Eye (tissue), 1 donor: ENCODE measurements around the gene CRYGD.
"Not testable (repeated sequence)": the region's sequence is repeated elsewhere in the genome, so short reads cannot be mapped to it uniquely, and the experiment has no call there.

Source experiments
- DNase-seq: peaks from one replicate; pipeline ENCODE4 v3.0.0-alpha.2; 2015

Gene CRYGD

DNA sequence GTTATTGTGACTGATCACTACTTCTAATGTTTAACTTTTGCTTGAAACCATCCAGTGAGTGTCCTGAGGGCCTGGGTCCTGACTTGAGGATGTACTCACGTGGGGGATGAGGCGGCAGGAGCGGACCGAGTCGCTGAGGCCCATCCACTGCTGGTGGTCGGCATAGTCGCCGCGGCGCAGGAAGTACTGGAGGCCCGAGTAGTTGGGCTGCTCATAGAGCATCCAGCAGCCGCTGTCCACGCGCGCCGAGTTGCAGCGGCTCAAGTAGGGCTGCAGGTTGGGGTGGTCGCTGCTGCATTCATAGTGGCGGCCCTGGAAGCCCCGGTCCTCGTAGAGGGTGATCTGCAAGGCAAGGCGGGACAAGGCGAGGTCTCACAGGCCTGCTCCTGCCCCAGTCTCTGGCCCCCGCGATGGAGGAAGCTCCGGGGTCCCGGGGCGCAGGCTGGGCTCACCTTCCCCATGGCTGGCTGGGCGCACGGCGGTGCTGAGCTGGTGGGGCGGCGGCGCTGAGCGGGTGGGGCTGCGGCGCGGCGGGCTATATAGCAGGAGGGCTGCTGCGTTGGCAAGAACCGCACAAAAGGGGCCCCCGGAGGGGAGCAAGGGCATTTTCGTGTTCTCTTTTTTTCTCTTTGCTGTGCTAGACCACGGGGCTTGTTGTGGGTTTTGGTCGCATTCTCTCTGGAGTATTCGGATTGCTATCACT lies at the start of gene CRYGD:
Gene CRYGD, minus strand, starts transcription at position 512 of the 703 bp plus-strand sequence. Its CDS starts 51 bp downstream, at position 461.
- peak; percentile 73 for DNase-seq

DNA sequence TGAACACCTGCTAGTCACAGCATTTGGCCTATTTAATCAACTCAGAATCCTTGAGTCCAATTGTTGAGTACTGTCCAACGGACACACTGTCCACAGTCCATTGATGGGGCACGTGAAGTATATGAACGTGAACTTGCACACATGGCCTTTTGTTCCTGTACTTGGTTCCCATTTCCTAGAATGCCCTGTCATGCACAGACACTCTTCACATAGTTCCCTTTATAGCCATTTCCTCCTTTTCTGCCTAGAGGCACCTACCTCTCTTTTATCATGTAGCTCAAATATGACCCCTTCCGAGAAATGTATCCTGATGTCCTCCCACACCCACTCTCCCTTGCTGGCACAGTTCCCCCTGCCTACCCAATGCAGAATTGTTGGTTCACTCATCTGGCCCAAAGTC lies 47.8 kb upstream of the CRYGD start:
- no peak for DNase-seq

- DNase-seq = no peak
Observed at GRCh38 chr2:208164951-208165755, 40.8 kb upstream of the CRYGD start.

DNA sequence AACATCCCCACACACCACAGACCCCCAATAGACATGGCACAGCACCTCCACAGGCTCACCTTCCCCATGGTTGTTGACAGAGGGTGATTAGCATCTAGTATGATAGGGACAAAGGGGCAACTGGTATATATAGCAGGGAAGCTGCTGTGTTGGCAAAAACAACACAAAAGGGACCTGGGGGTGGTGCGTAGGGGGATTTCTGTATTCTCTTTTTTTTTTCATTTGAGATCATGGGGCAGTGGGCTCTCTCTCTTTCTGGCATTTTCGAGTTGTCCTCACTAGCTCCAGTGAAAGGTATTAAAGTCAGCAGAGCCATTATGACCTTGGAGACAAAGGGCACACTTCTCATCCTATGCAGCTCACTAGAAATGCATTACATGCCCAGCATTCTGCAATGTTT lies 39.2 kb upstream of the CRYGD start, which contains the start of gene CRYGA:
Gene CRYGA, minus strand, starts transcription at position 101 of the 400 bp plus-strand sequence. Its CDS starts 33 bp downstream, at position 68.
- no peak for DNase-seq

- DNase-seq = no peak
Observed at GRCh38 chr2:208156439-208156838, 32.1 kb upstream of the CRYGD start.

- no peak for DNase-seq
Observed at GRCh38 chr2:208153156-208153555, 28.8 kb upstream of the CRYGD start.

GRCh38 chr2:208150956-208151355 lies 26.6 kb upstream of the CRYGD start:
- DNase-seq = no peak

GRCh38 chr2:208150094-208150493 lies 25.8 kb upstream of the CRYGD start:
- DNase-seq = no peak

DNA sequence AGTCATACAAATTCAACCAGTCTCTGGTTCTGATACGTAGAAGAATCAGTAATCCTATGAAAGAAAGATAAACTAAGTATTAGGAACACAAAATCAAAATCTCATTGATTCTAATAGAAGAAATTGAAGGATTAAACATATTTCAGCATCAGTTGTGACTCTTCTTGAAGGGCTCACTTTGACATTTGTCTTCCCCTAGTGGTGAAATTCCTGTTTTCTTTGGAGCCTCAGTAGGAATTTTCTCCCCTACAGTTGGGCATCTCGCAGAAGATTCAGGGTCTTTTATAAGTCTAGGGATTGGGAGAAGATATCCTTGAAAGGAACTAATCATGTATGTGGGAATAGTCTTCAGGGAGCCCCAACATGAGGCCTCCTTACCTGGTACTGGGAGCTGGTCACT lies 24.5 kb upstream of the CRYGD start:
- DNase-seq = no peak

GRCh38 chr2:208147759-208148158 lies 23.4 kb upstream of the CRYGD start:
- no peak for DNase-seq

DNA sequence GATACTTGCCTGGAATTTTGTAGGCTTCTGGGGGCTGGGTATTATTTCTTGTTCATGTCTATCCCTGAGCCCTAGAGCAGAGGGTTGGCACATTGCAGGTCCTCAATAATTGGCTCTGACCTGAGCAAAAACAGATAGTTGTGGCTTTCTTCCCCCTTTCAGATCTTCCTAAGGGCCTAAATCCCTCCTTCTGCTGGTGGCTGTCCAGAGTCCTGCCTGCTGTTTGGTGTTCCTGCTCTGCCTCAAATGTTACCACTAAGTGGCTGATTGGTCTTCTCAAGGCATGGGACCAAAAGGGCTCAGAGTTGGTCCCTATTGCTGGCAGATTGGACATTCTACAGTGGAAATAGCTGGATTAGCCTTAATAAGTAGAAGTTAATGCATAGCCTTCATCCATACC lies 22.7 kb upstream of the CRYGD start:
- DNase-seq = no peak

GRCh38 chr2:208146006-208146405 lies 21.7 kb upstream of the CRYGD start, which contains the start of gene CRYGB:
Gene CRYGB (minus strand): TSS chr2:208146158. CDS start chr2:208146120, 38 bp downstream.
- no peak for DNase-seq

- DNase-seq = no peak
Observed at GRCh38 chr2:208142925-208143799, 18.8 kb upstream of the CRYGD start.

DNA sequence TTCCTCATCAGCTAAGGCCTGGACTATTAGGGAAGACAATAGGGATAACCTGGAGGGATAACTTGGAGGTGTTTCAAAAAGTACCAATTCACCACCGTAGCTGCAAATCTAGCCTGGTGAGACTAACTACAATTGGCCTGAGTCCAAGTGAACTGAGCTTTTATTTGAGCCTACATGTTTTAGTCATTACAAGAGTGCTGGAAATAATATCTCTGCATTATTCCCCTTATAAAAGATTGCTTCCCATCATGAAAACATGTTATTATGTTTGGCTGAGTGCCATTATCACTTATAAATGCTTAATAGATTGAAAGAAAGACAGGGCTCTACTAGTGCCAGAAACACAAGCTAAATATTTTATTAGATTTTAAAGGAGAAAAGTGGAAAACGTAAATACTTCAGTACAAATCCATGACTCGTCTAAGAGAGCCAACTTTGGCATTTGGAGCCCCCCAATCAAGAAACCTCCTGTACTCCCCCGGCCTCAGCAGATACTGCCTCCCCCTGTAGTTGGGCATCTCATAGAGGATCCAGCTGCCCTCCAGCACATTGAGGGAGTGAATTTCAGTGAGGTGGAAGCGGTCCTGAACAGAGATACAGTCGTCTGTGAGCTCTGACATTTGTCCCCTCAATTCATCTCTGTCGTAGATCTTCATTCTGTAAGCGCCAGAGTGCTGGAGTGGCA lies 18.1 kb upstream of the CRYGD start:
- peak; percentile 56 for DNase-seq

- no peak for DNase-seq
Observed at GRCh38 chr2:208139447-208139846, 15.1 kb upstream of the CRYGD start.

- DNase-seq = not testable (repeated sequence)
Observed at GRCh38 chr2:208138334-208138733, 14.0 kb upstream of the CRYGD start.

- no peak for DNase-seq
Observed at GRCh38 chr2:208136716-208137094, 12.4 kb upstream of the CRYGD start.

DNA sequence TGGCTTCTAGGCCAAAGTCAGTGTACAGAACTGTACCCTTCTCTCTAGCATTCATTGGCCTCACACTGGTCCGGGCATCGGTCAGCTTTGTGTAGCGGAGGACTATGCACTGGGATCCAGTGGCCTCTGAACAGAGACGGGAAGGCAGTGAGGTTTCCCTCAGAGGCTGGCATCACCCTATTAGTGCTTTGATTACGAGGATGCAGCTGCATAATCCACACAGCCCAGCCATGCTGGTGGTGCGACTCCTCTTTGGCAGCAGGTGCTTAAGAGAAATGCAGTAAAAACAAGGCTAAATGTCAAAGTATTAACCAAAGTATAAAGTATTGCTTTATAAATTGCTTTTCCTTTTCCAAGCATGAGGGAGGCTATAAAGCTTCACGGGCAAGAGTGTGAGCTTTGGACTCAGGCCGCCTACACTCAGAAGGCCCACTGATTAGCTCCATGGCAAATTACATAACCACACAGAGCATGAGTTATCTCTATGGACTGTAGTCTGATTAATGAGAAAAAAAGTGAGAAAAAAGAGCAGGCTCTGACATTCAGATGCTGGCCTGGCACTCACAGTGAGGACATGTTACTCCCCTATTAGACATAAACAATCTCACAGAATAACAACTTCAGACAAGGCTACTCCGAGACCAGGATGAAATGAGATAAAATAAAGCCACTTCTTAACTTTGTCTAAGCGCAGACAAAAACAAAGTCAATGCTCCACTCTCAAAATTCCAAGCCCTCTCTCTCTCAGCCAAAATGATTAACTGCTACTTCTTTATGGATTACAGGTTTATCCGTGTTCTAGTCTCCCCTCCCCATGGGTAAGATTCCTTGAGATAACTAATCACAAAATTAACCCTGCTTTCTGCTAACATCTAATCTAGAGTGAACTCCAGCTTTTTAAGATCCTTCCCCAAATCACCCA lies 11.7 kb upstream of the CRYGD start:
- no peak for DNase-seq

DNA sequence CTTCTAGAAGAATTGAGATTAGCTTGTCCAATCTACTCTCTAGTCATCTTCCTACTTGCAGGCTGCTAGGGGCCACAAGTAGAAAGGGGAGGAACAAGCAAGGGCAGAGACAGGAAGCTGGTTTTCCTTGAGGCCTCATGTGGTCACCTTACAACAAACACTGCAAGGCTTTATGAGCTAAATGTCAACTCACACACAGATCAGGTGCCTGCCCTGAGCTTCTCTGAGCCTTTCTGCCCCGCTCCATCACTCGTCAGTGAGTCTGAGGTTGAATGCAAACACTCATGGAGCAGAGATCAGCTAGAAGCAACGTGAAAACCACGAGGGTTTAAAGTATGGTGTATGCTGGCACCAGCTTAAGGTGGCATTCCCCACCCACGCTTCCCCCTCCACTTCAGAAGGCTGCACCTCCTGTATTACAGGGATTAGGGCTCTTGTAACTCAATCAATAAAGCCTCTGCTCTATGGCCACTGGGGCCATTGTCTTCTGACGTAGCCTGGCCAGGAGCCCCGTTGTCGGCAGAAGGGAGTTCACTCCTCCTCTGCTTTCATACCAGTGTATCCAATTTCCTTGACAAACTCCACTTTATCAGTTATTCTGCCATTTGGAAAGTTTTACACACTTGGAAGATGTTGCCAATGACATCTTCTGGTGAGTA lies 10.7 kb upstream of the CRYGD start:
- no peak for DNase-seq

GRCh38 chr2:208130712-208131110 lies 6.4 kb upstream of the CRYGD start:
- no peak for DNase-seq
